ENCODE results near the gene FIZ1.

Gene FIZ1

GRCh38 chr19:55635334-55635717, 36.0 kb upstream of the FIZ1 start:
- no peak for DNase-seq

DNA sequence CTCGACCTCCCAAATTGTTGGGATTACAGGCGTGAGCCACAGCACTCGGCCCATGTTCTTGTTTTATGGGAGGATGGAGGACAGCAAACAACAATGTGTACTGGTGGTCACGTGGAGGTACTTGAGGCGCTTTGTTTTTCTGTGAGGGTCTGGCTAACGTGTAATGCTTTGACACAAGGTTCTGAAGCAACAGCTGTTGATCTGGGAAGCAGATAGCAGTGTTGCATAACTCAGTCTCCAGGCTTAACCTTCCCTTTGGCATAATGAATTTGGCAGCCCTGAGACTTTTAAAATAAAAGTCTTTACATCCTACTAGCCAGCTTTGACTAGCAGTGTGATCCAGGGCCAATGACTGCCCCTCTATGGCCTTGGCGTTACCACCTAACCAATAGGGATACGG, 34.5 kb upstream of the FIZ1 start:
- DNase-seq = no peak

GRCh38 chr19:55632463-55632834, 33.1 kb upstream of the FIZ1 start:
- peak; percentile 91 for DNase-seq

GRCh38 chr19:55626350-55626749, 27.0 kb upstream of the FIZ1 start:
- no peak for DNase-seq

DNA sequence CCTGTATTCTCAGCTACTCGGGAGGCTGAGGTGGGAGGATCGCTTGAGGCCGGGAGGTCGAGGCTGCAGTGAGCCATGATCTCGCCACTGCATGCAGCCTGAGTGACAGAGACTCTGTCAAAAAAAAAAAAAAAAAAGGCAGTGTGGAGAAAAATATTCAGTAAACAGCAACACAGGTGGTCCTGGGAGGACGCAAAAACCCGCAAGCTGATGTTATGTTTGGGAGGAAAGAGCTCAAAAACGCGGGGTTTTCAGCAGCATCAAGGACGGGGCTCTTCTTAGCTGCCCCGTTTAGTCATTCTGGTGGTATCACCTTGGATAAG, 25.6 kb upstream of the FIZ1 start:
- DNase-seq = no peak

DNA sequence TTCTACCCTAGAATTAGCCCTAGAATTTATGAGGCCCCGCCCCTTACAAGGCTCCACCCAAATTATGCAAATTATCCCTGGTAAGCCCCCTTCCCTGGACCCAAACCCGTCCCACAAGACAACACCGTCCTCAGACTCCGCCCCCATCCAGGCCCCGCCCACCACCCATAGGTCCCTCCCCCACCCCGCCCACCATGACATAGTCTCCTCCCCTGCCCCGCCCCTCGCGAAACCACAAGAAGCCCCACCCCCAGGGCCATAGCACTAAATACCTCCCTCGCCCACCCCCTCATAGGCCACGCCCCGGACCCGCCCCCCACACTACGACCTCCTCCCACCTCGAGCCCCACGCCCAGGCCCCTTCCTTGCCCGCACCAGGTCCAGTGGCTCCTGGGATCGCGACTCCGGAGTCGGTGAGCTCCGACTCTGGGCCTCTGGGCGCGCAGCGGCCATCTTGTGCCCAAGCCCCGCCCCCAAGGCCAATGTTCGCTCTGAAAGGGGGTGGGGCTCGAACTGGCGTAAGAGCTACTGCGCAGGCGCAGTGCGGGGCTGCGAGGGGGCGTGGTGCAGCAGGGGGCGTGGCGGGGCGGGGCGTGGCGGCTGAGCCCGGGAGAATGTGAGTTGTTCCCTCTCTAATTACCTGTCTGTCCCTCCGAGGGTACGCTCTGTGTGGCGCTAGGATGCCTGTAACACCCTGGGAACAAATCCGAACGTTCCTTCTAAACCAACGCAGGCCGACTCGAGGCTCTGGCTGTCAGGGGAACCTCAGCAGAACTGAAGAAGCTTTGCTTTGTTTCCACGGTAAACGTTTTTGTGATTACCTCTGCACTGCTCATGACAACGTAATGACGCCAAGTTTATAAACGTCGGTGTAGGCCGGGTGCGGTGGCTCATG, 25.0 kb upstream of the FIZ1 start, which contains the start of gene ZNF784:
Gene ZNF784 (minus strand): TSS at position 458 of the 895 bp plus-strand sequence. CDS start 5 bp downstream, at position 453.
- DNase-seq = peak; percentile 93

DNA sequence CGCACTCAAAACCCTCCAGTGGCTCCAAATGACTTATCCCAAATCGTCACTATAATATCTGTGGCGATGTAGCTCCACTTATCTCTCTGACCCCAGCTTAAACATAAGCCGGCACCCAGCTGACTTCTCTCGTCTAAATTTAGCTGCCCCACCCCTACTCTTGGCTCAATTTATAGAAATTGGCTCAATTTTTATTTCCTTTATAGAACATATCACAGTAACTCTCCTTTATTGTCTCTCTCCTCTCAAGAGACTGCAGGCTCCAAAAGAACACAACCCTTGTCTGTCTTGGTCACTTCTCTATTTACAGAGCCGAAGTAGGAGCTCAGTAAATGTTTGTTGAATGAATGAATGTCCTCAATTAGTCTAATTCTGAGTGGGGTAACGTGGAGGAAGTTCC, 24.2 kb upstream of the FIZ1 start:
- DNase-seq = no peak

- no peak for DNase-seq
These were observed 23.8 kb upstream of the FIZ1 start for GRCh38 chr19:55623130-55623529.

DNA sequence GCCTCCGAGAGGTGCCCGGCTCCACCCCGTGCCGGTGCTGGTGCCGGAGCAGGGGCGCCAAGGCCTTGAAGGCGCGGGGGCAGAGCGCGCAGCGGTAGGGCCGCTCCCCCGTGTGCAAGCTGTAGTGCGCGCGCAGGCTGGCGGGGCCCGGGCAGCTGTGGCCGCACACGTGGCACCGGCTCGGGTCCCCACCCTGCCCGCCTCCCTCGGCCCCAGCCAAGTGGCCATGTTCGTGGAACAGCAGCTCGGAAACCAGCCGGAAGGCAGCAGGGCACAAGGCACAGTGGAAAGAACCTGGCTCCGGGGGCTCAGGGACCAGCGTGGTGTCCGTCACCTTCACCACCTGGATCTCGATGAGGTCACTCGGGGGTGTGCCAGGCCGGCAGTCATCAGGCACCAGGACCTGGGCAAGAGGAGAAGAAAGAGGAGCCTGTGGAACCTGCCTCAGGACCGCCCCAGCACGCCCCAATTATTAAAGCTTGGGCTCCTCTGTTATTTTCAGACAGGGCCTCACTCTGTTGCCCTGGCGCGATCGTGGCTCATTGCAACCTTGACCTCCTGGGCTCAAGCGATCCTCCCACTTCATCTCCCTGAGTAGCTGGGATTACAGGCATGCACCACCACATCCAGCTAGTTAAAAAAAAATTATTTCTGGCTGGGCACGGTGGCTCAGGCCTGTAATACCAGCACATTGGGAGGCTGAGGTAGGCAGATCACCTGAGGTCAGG, 23.1 kb upstream of the FIZ1 start:
- no peak for DNase-seq

DNA sequence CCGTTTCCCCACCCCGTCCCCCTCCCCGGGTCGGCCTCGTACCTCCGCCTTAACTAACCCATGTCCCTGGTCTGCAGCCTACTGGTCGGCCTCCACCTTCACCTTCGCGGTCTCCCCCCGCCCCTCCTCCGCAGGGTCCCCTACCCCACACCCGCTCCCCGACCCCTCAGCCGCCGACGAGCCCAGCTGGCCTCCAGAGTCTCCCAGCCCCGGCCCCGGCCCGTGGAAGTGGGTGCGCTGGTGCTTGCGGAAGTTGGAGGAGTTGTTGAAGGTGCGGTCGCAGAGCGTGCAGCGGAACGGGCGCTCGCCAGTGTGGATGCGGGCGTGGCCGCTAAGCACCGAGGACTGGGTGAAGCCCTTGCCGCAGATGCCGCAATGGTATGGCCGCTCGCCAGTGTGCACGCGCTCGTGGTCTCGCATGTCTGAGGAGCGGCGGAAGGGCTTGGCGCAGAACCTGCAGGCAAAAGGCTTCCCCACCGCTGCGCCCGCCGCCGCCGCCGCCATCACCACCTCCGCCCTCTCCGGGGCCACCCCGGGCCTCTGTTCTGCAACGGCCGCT, 22.4 kb upstream of the FIZ1 start:
- no peak for DNase-seq

GRCh38 chr19:55621205-55621672, 21.9 kb upstream of the FIZ1 start:
- DNase-seq = no peak

DNA sequence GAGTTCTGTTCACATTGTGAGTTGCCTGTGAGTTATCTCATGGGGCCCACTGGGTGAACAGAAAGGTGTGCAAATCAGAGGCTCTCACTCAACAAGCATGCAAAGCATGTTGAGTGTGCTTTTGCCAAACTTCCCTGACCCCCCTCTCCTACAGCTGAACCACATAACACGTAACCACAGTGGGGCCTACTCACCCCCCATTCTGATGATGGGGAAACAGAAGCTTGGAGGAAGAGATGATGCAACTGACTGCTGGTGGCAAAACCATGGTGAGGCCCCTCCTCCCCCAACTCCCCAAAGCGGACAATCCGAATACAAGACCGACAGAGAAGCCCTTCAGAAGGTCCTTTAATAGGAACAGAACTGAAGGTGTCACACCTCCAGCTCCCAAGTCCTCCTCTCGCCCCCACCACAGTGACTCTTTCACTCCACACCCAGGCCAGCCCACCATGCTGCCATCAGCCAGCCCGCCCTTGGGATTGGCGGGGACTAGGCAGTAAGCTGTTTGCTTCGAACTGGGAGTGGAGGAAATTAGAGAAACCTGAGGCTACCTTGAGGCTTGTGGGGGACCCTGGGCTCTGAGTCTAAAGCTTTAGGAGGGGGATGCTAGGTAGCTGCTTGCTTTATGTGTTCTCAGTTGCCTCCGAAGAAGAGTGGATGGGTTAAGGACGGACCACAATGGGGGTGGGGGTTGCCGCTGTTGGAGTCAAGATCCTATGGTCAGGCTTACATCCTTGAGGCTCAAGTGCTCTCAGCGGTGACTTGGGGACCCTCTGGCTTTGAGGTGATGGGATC, 21.3 kb upstream of the FIZ1 start:
- DNase-seq = no peak

DNA sequence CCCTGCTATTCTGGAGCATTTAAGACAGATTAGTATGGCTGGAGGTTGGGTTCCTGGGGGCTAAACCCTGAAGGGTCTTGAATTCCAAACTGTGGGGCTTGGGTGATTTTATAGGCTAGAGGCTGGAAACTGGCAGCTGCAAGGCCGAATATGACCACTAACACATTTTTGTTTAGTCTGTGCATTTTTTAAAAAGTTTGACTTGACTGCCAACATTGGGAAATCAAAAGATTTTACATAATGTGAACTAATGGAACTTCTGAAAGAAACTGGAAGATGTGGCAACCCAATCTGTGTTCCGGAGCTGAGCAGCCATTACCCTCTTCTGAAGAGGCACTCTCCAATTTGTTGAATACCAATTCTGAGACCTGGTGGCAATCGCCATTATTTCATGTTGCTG, 20.0 kb upstream of the FIZ1 start:
- DNase-seq = no peak

- no peak for DNase-seq
These were observed 19.1 kb upstream of the FIZ1 start for GRCh38 chr19:55618426-55618825.

DNA sequence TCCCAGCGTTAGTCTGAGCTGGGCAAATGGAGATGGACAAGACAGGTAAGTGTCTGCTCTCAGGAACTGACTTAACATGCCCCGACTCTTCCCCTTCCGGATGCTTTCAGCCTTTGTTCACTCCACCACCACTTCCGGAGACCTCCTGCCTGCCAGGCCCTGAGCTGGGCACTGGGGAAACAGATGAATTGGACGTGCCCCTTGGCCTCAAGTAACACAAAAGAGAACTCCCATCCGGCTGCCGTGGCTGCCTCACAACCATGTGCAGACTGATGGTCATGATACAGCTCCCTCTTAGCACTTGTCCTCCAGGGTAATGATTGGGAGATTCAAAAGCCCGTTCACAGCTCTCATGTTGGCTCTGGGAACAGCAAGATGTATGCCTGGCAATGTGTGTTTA, 18.1 kb upstream of the FIZ1 start:
- no peak for DNase-seq

DNA sequence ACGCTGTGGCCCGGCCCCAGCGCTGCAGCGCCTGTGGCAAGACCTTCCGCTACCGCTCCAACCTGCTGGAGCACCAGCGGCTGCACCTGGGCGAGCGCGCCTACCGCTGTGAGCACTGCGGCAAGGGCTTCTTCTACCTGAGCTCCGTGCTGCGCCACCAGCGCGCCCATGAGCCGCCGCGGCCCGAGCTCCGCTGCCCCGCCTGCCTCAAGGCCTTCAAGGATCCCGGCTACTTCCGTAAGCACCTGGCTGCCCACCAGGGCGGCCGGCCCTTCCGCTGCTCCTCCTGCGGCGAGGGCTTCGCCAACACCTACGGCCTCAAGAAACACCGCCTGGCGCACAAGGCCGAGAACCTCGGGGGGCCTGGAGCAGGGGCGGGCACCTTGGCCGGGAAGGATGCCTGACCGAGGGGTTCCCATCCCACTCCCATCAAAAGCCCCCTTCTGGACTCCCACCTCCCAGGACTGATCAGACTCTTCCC, 17.1 kb upstream of the FIZ1 start:
- DNase-seq = no peak

DNA sequence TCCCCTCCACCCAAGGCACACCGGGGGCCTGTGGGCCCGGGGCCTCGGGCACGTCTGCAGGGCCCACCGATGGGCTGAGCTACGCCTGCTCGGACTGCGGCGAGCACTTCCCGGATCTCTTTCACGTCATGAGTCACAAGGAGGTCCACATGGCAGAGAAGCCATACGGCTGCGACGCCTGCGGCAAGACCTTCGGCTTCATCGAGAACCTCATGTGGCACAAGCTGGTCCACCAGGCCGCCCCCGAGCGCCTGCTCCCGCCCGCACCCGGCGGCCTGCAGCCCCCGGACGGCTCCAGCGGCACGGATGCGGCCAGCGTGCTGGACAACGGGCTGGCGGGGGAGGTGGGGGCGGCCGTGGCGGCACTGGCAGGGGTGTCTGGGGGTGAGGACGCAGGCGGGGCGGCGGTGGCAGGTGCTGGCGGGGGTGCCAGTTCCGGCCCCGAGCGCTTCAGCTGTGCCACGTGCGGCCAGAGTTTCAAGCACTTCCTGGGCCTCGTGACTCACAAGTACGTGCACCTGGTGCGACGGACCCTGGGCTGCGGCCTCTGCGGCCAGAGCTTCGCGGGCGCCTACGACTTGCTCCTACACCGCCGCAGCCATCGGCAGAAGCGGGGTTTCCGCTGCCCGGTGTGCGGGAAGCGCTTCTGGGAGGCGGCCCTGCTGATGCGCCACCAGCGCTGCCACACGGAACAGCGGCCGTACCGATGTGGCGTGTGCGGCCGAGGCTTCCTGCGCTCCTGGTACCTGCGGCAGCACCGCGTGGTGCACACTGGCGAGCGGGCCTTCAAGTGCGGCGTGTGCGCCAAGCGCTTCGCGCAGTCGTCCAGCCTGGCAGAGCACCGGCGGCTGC, 16.5 kb upstream of the FIZ1 start:
- DNase-seq = no peak

- no peak for DNase-seq
These were observed 15.6 kb upstream of the FIZ1 start for GRCh38 chr19:55614711-55615542.

DNA sequence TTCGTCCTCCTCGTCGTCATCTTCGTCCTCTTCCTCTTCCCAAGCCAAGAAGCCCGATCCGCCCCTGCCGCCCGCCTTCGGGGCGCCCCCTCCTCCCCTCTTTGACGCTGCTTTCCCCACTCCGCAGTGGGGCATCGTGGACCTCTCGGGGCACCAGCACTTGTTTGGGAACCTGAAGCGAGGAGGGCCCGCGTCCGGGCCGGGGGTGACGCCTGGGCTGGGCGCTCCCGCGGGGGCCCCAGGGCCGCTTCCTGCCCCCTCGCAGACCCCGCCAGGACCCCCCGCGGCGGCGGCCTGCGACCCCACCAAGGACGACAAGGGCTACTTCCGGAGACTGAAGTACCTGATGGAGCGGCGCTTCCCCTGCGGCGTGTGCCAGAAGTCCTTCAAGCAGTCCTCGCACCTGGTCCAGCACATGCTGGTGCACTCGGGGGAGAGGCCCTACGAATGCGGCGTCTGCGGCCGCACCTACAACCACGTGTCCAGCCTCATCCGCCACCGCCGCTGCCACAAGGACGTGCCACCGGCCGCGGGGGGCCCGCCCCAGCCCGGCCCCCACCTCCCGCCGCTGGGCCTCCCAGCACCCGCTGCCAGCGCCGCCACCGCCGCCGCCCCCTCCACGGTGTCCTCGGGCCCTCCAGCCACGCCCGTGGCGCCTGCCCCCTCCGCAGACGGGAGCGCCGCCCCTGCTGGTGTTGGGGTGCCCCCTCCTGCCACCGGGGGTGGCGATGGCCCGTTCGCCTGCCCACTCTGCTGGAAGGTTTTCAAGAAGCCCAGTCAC, 14.8 kb upstream of the FIZ1 start:
- DNase-seq = no peak

GRCh38 chr19:55613396-55613795, 14.1 kb upstream of the FIZ1 start:
- no peak for DNase-seq

All from midbrain (tissue), 1 donor.